Sigmoid colon (tissue), 7 donors: ENCODE results near the gene GAPDHS. TPM values are rescaled to one million over a fixed set of nuclear protein-coding genes. Genes with fewer than 3 reads are reported as not detected.

Experiments used
- DNase-seq: peaks from one replicate; pipeline ENCODE4 v3.0.0-alpha.2; 2019
- H3K27ac ChIP-seq, 4 donors: fragments of 200-600 bp; sonication (generic); one replicate each; pipeline ENCODE4 v1.5.1; 2016 to 2019; ENCODE audit warnings: mild to moderate bottlenecking in 1 of 4
- H3K27me3 ChIP-seq, 3 donors: fragments of 200-600 bp; sonication (generic); one replicate each; pipeline ENCODE4 v1.5.1; 2019; ENCODE audit warnings: mild to moderate bottlenecking in 1 of 3
- H3K36me3 ChIP-seq, 4 donors: fragments of 200-600 bp; sonication (generic); one replicate each; pipeline ENCODE4 v1.5.1; 2016 to 2019
- H3K4me1 ChIP-seq, 4 donors: fragments of 200-600 bp; sonication (generic); one replicate each; pipeline ENCODE4 v1.5.1; 2017 to 2019
- H3K4me3 ChIP-seq, 4 donors: fragments of 200-600 bp; sonication (generic); one replicate each; pipeline ENCODE4 v1.5.1; 2017 to 2019; ENCODE audit warnings: mild to moderate bottlenecking in 2 of 4, moderate library complexity in 1 of 4
- H3K9me3 ChIP-seq, 4 donors: fragments of 200-600 bp in 3 of 4; sonication (generic) in 3 of 4; one replicate each; pipeline versions ENCODE4 v1.5.1 to v1.6.1; 2013 to 2019
- EP300 ChIP-seq, 4 donors: sonication (generic); formaldehyde crosslinking; IDR thresholded peaks; one replicate each; pipeline ENCODE4 v1.6.1; 2017; ENCODE audit warnings: antibody characterized with exemption in 4 of 4
- POLR2A ChIP-seq, 2 donors: fragments of 450-650 bp; IDR thresholded peaks; one replicate each; pipeline ENCODE4 v1.6.1; 2016; ENCODE audit warnings: antibody characterized with exemption in 2 of 2, mild to moderate bottlenecking in 2 of 2, moderate library complexity in 2 of 2
- POLR2AphosphoS5 ChIP-seq, 4 donors: sonication (generic); formaldehyde crosslinking; IDR thresholded peaks; one replicate each; pipeline ENCODE4 v1.6.1; 2017; ENCODE audit warnings: antibody characterized with exemption in 4 of 4
- WGBS, 2 donors: extraction: QIAGEN DNeasy Blood & Tissue Kit; methylation state at CpG; one replicate each; pipeline ENCODE4 v1.1.7; 2013; 5-methylcytosine and 5-hydroxymethylcytosine counted together
- intact Hi-C: fragments of 100-400 bp; cut with DNase I; formaldehyde crosslinking; loops from one replicate; pipeline ENCODE4 v1.15.1; 2023
- polyA plus RNA-seq, 3 donors: library from polyadenylated mRNA; stranded (reverse); fragments of 200-250 nt; gene quantifications; one replicate each; pipeline ENCODE4 v1.2.3, GENCODE V29; 2013
- total RNA-seq, 4 donors: library from RNA; depleted of rRNA; stranded (reverse); fragments of >200 nt; gene quantifications; one replicate each; pipeline ENCODE4 v1.1.0, GENCODE V29; 2016
- TF ChIP-seq, protein P1 (sequence below), 4 experiments: fragments of 450-650 bp in 3 of 4; fragments of 200-600 bp in 1 of 4; IDR thresholded peaks; one replicate each; pipeline ENCODE4 v1.5.1; 2016 to 2019; ENCODE audit warnings: antibody characterized with exemption in 4 of 4, mild to moderate bottlenecking in 3 of 4, moderate library complexity in 2 of 4
- donor health status: healthy with polysubstance abuse.
- donor health status: Bipolar disorder and iron deficiency.
- donor health status: healthy.

Gene GAPDHS
- total and polyA plus RNA-seq, 7 donors: not detected

DNA sequence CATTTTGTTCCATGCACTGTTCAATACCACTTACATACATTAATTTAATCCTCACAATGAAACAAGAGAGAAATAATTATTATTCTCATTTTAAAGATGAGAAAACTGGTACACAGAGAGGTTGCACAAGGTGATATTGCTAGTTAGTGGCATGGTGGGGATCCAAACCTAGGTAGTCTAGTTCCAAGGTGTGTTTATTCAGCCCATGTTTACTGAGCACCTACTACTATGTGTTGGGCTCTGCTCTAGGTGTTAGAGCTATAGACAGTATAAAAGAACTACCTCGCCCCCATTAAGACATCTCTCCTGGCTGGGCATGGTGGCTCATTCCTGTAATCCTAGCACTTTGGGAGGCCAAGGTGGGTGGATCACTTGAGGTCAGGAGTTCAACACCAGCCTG lies 49.5 kb downstream of the GAPDHS start:
- Histone ChIP-seq H3K4me3 (no peak overlapping the region), H3K27me3 (peaks cover 0 to 19% (median 0%) of the 10 kb centered on the region in 3 donors), H3K27ac (no peak overlapping the region), H3K4me1 (no peaks in the 10 kb centered on the region), H3K36me3 (no peaks in the 10 kb centered on the region), H3K9me3 (peaks cover 0 to 3% (median 0%) of the 10 kb centered on the region in 4 donors)
- intact Hi-C loops: no loop called here
- no peak for DNase-seq
- TF ChIP-seq, protein P1, sequence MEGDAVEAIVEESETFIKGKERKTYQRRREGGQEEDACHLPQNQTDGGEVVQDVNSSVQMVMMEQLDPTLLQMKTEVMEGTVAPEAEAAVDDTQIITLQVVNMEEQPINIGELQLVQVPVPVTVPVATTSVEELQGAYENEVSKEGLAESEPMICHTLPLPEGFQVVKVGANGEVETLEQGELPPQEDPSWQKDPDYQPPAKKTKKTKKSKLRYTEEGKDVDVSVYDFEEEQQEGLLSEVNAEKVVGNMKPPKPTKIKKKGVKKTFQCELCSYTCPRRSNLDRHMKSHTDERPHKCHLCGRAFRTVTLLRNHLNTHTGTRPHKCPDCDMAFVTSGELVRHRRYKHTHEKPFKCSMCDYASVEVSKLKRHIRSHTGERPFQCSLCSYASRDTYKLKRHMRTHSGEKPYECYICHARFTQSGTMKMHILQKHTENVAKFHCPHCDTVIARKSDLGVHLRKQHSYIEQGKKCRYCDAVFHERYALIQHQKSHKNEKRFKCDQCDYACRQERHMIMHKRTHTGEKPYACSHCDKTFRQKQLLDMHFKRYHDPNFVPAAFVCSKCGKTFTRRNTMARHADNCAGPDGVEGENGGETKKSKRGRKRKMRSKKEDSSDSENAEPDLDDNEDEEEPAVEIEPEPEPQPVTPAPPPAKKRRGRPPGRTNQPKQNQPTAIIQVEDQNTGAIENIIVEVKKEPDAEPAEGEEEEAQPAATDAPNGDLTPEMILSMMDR (IDR thresholded peaks at IDR 0.05): no peak
- TF ChIP-seq POLR2A (IDR thresholded peaks at IDR 0.05) (no peak), POLR2AphosphoS5 (IDR thresholded peaks at IDR 0.05) (no peak), EP300 (IDR thresholded peaks at IDR 0.05) (no peak)
- WGBS, 2 donors: 87 to 94% methylated on average over 1 of the region's 1 CpG

DNA sequence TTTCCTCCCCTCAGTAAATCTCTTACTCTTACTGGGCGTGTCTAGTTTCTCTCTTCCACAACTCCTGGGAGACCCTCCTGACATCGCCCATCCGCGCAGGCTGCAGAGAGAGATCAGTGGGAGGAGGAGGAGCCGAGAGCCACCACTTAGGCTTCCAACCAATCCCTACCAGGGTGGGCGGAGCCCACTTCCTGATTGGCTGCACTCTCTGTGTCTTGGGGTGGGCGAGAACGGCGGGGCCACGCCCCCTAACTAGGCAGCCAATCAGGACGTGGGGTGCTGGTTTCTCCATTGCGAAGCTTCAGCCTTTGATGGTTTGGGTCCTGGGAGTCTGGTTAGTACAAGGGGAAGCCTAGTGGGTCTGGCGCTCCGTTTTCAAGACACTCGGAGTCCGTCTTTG lies 52.6 kb downstream of the GAPDHS start, which contains the start of gene PMIS2:
PMIS2 (plus strand) TSS at position 326 of the 400 bp plus-strand sequence. CDS start 87 bp downstream, outside the sequence.
- H3K27me3 ChIP-seq: peaks cover 0 to 19% (median 0%) of the 10 kb centered on the region in 3 donors
- peaks cover 0 to 3% (median 0%) of the 10 kb centered on the region in 4 donors for H3K9me3 ChIP-seq
- 58 to 66% methylated on average over 16 of the region's 16 CpGs for WGBS, 2 donors
- H3K4me3 ChIP-seq: no peak within 1 kb of the TSS
- no peaks in the 10 kb centered on the region for H3K4me1 ChIP-seq
- no peak within 1 kb of the TSS for H3K27ac ChIP-seq
- H3K36me3 ChIP-seq: no peaks in the 10 kb centered on the region
- DNase-seq: no peak
- intact Hi-C loops: no loop called here
- no peak for TF ChIP-seq EP300 (IDR thresholded peaks at IDR 0.05)
- TF ChIP-seq POLR2AphosphoS5 (IDR thresholded peaks at IDR 0.05): no peak
- TF ChIP-seq, protein P1 (IDR thresholded peaks at IDR 0.05): no peak
- TF ChIP-seq POLR2A (IDR thresholded peaks at IDR 0.05): no peak

DNA sequence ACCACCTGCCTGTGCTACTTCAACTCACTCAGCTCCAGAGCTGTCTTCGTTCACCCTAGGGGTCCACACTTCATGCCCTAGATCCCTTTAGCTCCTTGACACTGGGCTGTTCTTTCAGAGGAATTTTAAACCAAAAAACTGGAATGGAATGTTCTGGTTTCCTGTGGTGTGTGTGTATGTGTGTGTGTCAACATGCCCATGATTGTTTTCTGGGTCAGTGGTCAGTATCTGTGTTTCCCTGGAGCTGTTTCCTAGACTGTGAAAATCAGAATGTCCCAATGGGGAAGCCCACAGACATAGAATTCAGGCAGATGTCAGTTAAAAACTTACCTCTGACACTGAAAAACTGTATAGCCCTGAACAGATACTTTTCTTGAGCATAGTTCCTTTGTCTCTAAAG lies 54.1 kb downstream of the GAPDHS start:
- 13 to 44% methylated on average over 1 of the region's 1 CpG for WGBS, 2 donors
- Histone ChIP-seq H3K27ac (no peak overlapping the region), H3K27me3 (peaks cover 0 to 22% (median 0%) of the 10 kb centered on the region in 3 donors), H3K36me3 (no peaks in the 10 kb centered on the region), H3K4me1 (no peaks in the 10 kb centered on the region), H3K4me3 (no peak overlapping the region), H3K9me3 (peaks cover 0 to 3% (median 0%) of the 10 kb centered on the region in 4 donors)
- no peak for DNase-seq
- intact Hi-C loops: no loop called here
- TF ChIP-seq POLR2A (IDR thresholded peaks at IDR 0.05) (no peak), EP300 (IDR thresholded peaks at IDR 0.05) (no peak), POLR2AphosphoS5 (IDR thresholded peaks at IDR 0.05) (no peak)
- TF ChIP-seq, protein P1 (IDR thresholded peaks at IDR 0.05): no peak

- intact Hi-C loops: no loop called here
- WGBS, 2 donors: 68 to 88% methylated on average over 3 of the region's 3 CpGs
- Histone ChIP-seq H3K27me3 (peaks cover 0 to 22% (median 0%) of the 10 kb centered on the region in 3 donors), H3K4me1 (no peaks in the 10 kb centered on the region), H3K9me3 (peaks cover 0 to under 1% (median 0%) of the 10 kb centered on the region in 4 donors), H3K36me3 (no peaks in the 10 kb centered on the region), H3K4me3 (no peak overlapping the region), H3K27ac (no peak overlapping the region)
- DNase-seq: no peak
- TF ChIP-seq POLR2A (IDR thresholded peaks at IDR 0.05) (no peak), EP300 (IDR thresholded peaks at IDR 0.05) (no peak), POLR2AphosphoS5 (IDR thresholded peaks at IDR 0.05) (no peak)
- TF ChIP-seq, protein P1 (IDR thresholded peaks at IDR 0.05): no peak
Measured at GRCh38 chr19:35590875-35591274, 57.6 kb downstream of the GAPDHS start.

DNA sequence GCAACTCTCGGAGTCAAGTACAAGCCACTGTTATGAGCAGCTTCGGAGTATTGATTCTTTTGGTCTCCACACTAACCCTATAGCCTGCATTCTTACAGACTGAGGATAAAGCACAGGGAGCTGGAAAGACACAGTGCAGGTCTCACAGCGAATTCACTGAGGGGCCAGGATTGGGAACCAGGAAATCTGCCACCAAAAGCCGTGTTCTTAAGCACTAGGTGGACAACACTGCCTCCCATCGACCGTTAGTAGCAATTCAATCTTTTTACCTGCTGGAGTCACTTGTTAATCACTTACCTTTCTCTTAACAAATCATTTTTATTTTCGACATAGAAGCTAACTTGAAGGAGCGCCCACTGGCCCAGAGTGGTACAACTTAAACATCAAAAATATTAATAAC lies 59.0 kb downstream of the GAPDHS start:
- 23 to 28% methylated on average over 8 of the region's 8 CpGs for WGBS, 2 donors
- no peak for DNase-seq
- H3K9me3 ChIP-seq: no peaks in the 10 kb centered on the region
- no peak overlapping the region for H3K27ac ChIP-seq
- peaks cover 0 to 19% (median 0%) of the 10 kb centered on the region in 3 donors for H3K27me3 ChIP-seq
- intact Hi-C loops: no loop called here
- TF ChIP-seq POLR2AphosphoS5 (IDR thresholded peaks at IDR 0.05): no peak
- no peak for TF ChIP-seq POLR2A (IDR thresholded peaks at IDR 0.05)
- no peak for TF ChIP-seq EP300 (IDR thresholded peaks at IDR 0.05)
- TF ChIP-seq, protein P1 (IDR thresholded peaks at IDR 0.05): peak in 2 of 4 experiments; percentile 7 to 12
- no peaks in the 10 kb centered on the region for H3K36me3 ChIP-seq
- no peaks in the 10 kb centered on the region for H3K4me1 ChIP-seq
- H3K4me3 ChIP-seq: no peak overlapping the region
